GM12801 (cell line): ENCODE results near the gene ADARB2.

Experiments
- CTCF ChIP-seq: IDR thresholded peaks from one replicate; pipeline ENCODE4 v1.5.1; 2011; ENCODE audit warnings: control low read depth; ENCODE audit not compliant: insufficient read length; ENCODE audit errors: extremely low read depth

Gene ADARB2

GRCh38 chr10:1517684-1518083 is 219.6 kb downstream of the ADARB2 start:
- no peak for TF ChIP-seq CTCF

- TF ChIP-seq CTCF: no peak
Measured at GRCh38 chr10:1516492-1517165, 220.7 kb downstream of the ADARB2 start.

- TF ChIP-seq CTCF: no peak
Measured at GRCh38 chr10:1515780-1516491, 221.4 kb downstream of the ADARB2 start.

GRCh38 chr10:1515121-1515779 is 222.1 kb downstream of the ADARB2 start:
- TF ChIP-seq CTCF: no peak

GRCh38 chr10:1514681-1515080 is 222.6 kb downstream of the ADARB2 start:
- no peak for TF ChIP-seq CTCF

- no peak for TF ChIP-seq CTCF
Measured at GRCh38 chr10:1513221-1513620, 224.1 kb downstream of the ADARB2 start.

GRCh38 chr10:1509011-1509530 is 228.3 kb downstream of the ADARB2 start:
- TF ChIP-seq CTCF: no peak
